Thoracic aorta (tissue), 2 donors: ENCODE measurements around the gene UQCC2. TPM values are rescaled to one million over a fixed set of nuclear protein-coding genes. Genes with fewer than 3 reads are reported as not detected.

Experiments
- ATAC-seq: fragments of 150-250 bp; one replicate; pipeline ENCODE4 v1.8.0; 2017; ENCODE audit warnings: low read depth; ENCODE audit not compliant: insufficient number of reproducible peaks, low FRiP score
- DNase-seq: peaks from one replicate; pipeline ENCODE4 v3.0.0-alpha.2; 2020; ENCODE audit warnings: low spot score
- H3K27ac ChIP-seq, 2 donors: fragments of 200-600 bp; sonication (generic); 1 replicate in 1 of 2; 2 replicates in 1 of 2; pipeline ENCODE4 v1.5.1; 2016; ENCODE audit warnings: mild to moderate bottlenecking in 2 of 2, moderate library complexity in 2 of 2
- H3K27me3 ChIP-seq: fragments of 200-600 bp; sonication (generic); replicated peaks from 2 replicates; pipeline ENCODE4 v1.6.0; 2016; ENCODE audit warnings: mild to moderate bottlenecking; ENCODE audit not compliant: insufficient read depth
- H3K36me3 ChIP-seq: fragments of 200-600 bp; sonication (generic); one replicate; pipeline ENCODE4 v1.5.1; 2016
- H3K4me1 ChIP-seq, 2 donors: fragments of 200-600 bp; sonication (generic); 1 replicate in 1 of 2; 2 replicates in 1 of 2; pipeline versions ENCODE4 v1.5.1 to v1.6.0; 2016; ENCODE audit warnings: low read depth in 2 of 2, mild to moderate bottlenecking in 1 of 2; ENCODE audit not compliant: control insufficient read depth in 1 of 2
- H3K4me3 ChIP-seq: fragments of 200-600 bp; sonication (generic); 2 replicates; pipeline ENCODE4 v1.5.1; 2016; ENCODE audit warnings: mild to moderate bottlenecking
- H3K9me3 ChIP-seq: fragments of 200-600 bp; sonication (generic); 2 replicates; pipeline ENCODE4 v1.5.1; 2016
- CTCF ChIP-seq: fragments of 200-600 bp; sonication (generic); IDR thresholded peaks from one replicate; pipeline ENCODE4 v1.5.1; 2019; ENCODE audit warnings: antibody characterized with exemption
- total RNA-seq, 2 donors: library from RNA; depleted of rRNA; stranded (reverse); fragments of >200 nt; gene quantifications; one replicate each; pipeline versions ENCODE4 v1.1.0 to v1.2.3, GENCODE V29; 2016

UQCC2 gene
- total RNA-seq, 2 donors from 2014 or later, result 15.0 to 39.8 TPM

- TF ChIP-seq CTCF, result no peak
- H3K27me3 ChIP-seq, result no peaks in the 10 kb centered on the region
- H3K4me3 ChIP-seq, result peak overlapping the region; percentile 42
- no peaks in the 10 kb centered on the region for H3K9me3 ChIP-seq
- DNase-seq, result no peak
- no peaks in the 10 kb centered on the region for H3K36me3 ChIP-seq
- ATAC-seq, result no peak
- peaks cover 0 to 11% of the 10 kb centered on the region in 2 donors for H3K4me1 ChIP-seq
- peak overlapping the region; percentile 22 to 43 for H3K27ac ChIP-seq
These were observed 34.6 kb upstream of the UQCC2 start for GRCh38 chr6:33746036-33746600.

- no peak for TF ChIP-seq CTCF
- H3K9me3 ChIP-seq, result no peaks in the 10 kb centered on the region
- no peaks in the 10 kb centered on the region for H3K36me3 ChIP-seq
- H3K4me1 ChIP-seq, result peaks cover 0 to 11% of the 10 kb centered on the region in 2 donors
- no peak for DNase-seq
- H3K27me3 ChIP-seq, result no peaks in the 10 kb centered on the region
- H3K27ac ChIP-seq, result no peak overlapping the region
- no peak for ATAC-seq
- H3K4me3 ChIP-seq, result no peak overlapping the region
These were observed 34.0 kb upstream of the UQCC2 start for GRCh38 chr6:33745548-33745947.

- Histone ChIP-seq H3K4me1 (peaks cover 0 to 11% of the 10 kb centered on the region in 2 donors), H3K9me3 (no peaks in the 10 kb centered on the region), H3K4me3 (no peak overlapping the region), H3K27me3 (no peaks in the 10 kb centered on the region), H3K27ac (no peak overlapping the region), H3K36me3 (no peaks in the 10 kb centered on the region)
- DNase-seq (no peak), ATAC-seq (no peak)
- TF ChIP-seq CTCF, result no peak
These were observed 33.5 kb upstream of the UQCC2 start for GRCh38 chr6:33744895-33745546.

GRCh38 chr6:33744001-33744848, 32.7 kb upstream of the UQCC2 start:
- TF ChIP-seq CTCF, result peak; percentile 84
- Histone ChIP-seq H3K36me3 (no peaks in the 10 kb centered on the region), H3K4me3 (no peak overlapping the region), H3K27me3 (no peaks in the 10 kb centered on the region), H3K27ac (no peak overlapping the region), H3K9me3 (no peaks in the 10 kb centered on the region), H3K4me1 (peaks cover 0 to 11% of the 10 kb centered on the region in 2 donors)
- ATAC-seq (peak; percentile 53), DNase-seq (no peak)

- H3K27ac ChIP-seq, result no peak overlapping the region
- H3K4me1 ChIP-seq, result peaks cover 0 to 11% of the 10 kb centered on the region in 2 donors
- no peak for ATAC-seq
These were observed 31.3 kb upstream of the UQCC2 start for GRCh38 chr6:33742837-33743236.

More at GRCh38 chr6:33742837-33743236, 31.3 kb upstream of the UQCC2 start:
- Histone ChIP-seq H3K36me3 (no peaks in the 10 kb centered on the region), H3K27me3 (no peaks in the 10 kb centered on the region), H3K9me3 (no peaks in the 10 kb centered on the region), H3K4me3 (no peak overlapping the region)
- no peak for TF ChIP-seq CTCF
- no peak for DNase-seq
